ENCODE data around the gene INSRR. TPM values are rescaled to one million over a fixed set of nuclear protein-coding genes. Genes with fewer than 3 reads are reported as not detected.

Gene INSRR
- total and polyA plus RNA-seq, 3 experiments from 2014 or later, result 0.07 TPM; not detected in 2

- no peaks in the 10 kb centered on the region for H3K4me1 ChIP-seq (ENCODE audit: insufficient read depth, low read length)
- H3K36me3 ChIP-seq (ENCODE audit: insufficient read depth, low read length), result no peaks in the 10 kb centered on the region
- H3K4me3 Mint-ChIP-seq, result no peak overlapping the region
- H3K27me3 ChIP-seq (ENCODE audit: insufficient read depth, low read length, poor library complexity, severe bottlenecking), result no peaks in the 10 kb centered on the region
- H3K27ac ChIP-seq (ENCODE audit: low read depth, low read length), result no peak overlapping the region
- no peak overlapping the region for H3K27ac Mint-ChIP-seq
- no peaks in the 10 kb centered on the region for H3K36me3 Mint-ChIP-seq
- H3K9me3 Mint-ChIP-seq, result no peaks in the 10 kb centered on the region
- H3K4me1 Mint-ChIP-seq, result no peaks in the 10 kb centered on the region
- H3K4me3 ChIP-seq (ENCODE audit: low read length), result no peak overlapping the region
- peaks cover 10 to 47% of the 10 kb centered on the region in 2 donors for H3K27me3 Mint-ChIP-seq
- POLR2A ChIA-PET, result no interaction called here
- no peak for DNase-seq
- H3K9me3 ChIP-seq (ENCODE audit: low read length), result no peaks in the 10 kb centered on the region
- CTCF ChIA-PET, result interaction anchor here (2.8 kb wide), 1 partner anchor 13 kb away, joined by 10 read pairs; no protein-coding TSS in a partner anchor
Measured at GRCh38 chr1:156876281-156876680, 17.4 kb upstream of the INSRR start.

- ChIA-PET CTCF (interaction anchor here (0.6 to 2.8 kb wide), 2 partner anchors 14 to 58 kb away, joined by 3 to 10 read pairs; no protein-coding TSS in a partner anchor), POLR2A (no interaction called here)
Measured at GRCh38 chr1:156875341-156875615, 16.4 kb upstream of the INSRR start.

DNA sequence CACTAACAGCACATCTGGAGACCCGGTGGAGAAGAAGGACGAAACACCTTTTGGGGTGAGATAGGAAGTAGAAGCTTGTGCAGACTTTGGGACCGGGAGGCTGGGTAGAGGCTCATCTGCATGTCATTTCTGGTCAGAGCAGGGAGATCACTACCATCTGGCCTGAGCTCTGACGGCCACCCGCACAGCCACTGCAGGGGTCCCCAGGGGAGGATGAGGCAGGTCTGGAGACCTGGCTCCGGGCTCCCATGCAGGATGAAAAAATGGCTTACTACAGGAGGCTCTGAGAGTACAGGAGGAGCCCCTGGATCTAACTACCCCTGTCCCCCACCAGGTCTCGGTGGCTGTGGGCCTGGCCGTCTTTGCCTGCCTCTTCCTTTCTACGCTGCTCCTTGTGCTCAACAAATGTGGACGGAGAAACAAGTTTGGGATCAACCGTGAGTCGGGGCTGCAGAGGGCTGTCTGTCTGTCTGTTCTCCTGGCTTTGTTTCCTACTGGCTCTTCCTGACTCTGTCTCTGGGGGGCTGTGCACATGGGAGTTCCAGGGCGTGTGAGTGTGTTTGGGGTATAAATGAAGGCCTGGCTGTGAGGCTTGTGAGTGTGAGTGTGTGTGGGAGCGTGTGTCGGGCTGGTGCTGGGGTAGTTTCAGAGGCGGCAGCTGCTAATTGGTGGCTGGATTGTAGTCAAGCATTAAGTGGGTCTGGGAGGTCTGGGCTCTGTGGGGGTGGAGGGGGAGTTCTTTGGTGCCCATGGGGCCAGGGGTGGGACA is 15.8 kb upstream of the INSRR start:
- H3K27me3 Mint-ChIP-seq, result peaks cover 7 to 36% of the 10 kb centered on the region in 2 donors

More at GRCh38 chr1:156875341-156875615, 16.4 kb upstream of the INSRR start:
- no peaks in the 10 kb centered on the region for H3K4me1 ChIP-seq (ENCODE audit: insufficient read depth, low read length)
- Mint-ChIP-seq H3K9me3 (no peaks in the 10 kb centered on the region), H3K4me1 (no peaks in the 10 kb centered on the region), H3K27ac (no peak overlapping the region), H3K36me3 (no peaks in the 10 kb centered on the region), H3K4me3 (no peak overlapping the region), H3K27me3 (peaks cover 7 to 39% of the 10 kb centered on the region in 2 donors)
- no peaks in the 10 kb centered on the region for H3K9me3 ChIP-seq (ENCODE audit: low read length)
- DNase-seq, result no peak
- H3K4me3 ChIP-seq (ENCODE audit: low read length), result no peak overlapping the region
- H3K27ac ChIP-seq (ENCODE audit: low read depth, low read length), result no peak overlapping the region
- no peaks in the 10 kb centered on the region for H3K27me3 ChIP-seq (ENCODE audit: insufficient read depth, low read length, poor library complexity, severe bottlenecking)
- no peaks in the 10 kb centered on the region for H3K36me3 ChIP-seq (ENCODE audit: insufficient read depth, low read length)

DNA sequence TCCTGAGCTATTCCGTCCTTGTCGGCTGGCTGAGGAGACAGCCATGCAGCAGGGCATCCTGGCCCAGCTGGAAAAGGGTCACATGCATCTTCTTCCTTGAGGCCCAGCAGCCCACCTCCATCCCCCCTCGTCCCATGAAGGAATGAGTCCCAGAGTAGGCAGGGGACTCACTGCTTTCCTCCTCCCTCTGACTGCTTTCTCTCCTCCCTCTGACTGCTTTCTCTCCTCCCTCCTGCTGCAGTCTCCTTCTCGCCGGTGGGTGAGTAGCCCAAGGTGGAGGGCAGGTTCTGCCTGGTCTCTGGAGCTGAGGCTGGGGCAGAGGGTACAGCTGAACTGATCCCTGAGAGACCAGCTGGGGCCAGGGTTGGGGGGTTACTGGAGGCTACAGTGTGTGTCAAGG is 15.2 kb upstream of the INSRR start:
- DNase-seq, result no peak
- ChIA-PET CTCF (interaction anchor here (0.9 to 2.0 kb wide), 3 partner anchors 13 to 18 kb away, joined by 3 to 8 read pairs (median 4); partner anchors contain the start of genes INSRR and NTRK1), POLR2A (no interaction called here)
- Histone ChIP-seq H3K27me3 (ENCODE audit: insufficient read depth, low read length, poor library complexity, severe bottlenecking) (no peaks in the 10 kb centered on the region), H3K4me1 (ENCODE audit: insufficient read depth, low read length) (no peaks in the 10 kb centered on the region), H3K4me3 (ENCODE audit: low read length) (no peak overlapping the region), H3K9me3 (ENCODE audit: low read length) (no peaks in the 10 kb centered on the region), H3K36me3 (ENCODE audit: insufficient read depth, low read length) (no peaks in the 10 kb centered on the region), H3K27ac (ENCODE audit: low read depth, low read length) (no peak overlapping the region)
- no peak overlapping the region for H3K27ac Mint-ChIP-seq
- H3K36me3 Mint-ChIP-seq, result no peaks in the 10 kb centered on the region
- no peaks in the 10 kb centered on the region for H3K9me3 Mint-ChIP-seq
- no peaks in the 10 kb centered on the region for H3K4me1 Mint-ChIP-seq
- no peak overlapping the region for H3K4me3 Mint-ChIP-seq
- H3K27me3 Mint-ChIP-seq, result peaks cover 7 to 40% of the 10 kb centered on the region in 2 donors

More for the DNA sequence above, 15.8 kb upstream of the INSRR start:
- CTCF ChIA-PET, result interaction anchor here (0.6 to 2.8 kb wide), 3 partner anchors 15 to 57 kb away, joined by 3 to 10 read pairs (median 3); no protein-coding TSS in a partner anchor
- POLR2A ChIA-PET, result no interaction called here
- no peak for DNase-seq
- Histone ChIP-seq H3K36me3 (ENCODE audit: insufficient read depth, low read length) (no peaks in the 10 kb centered on the region), H3K4me1 (ENCODE audit: insufficient read depth, low read length) (no peaks in the 10 kb centered on the region), H3K27me3 (ENCODE audit: insufficient read depth, low read length, poor library complexity, severe bottlenecking) (no peaks in the 10 kb centered on the region), H3K9me3 (ENCODE audit: low read length) (no peaks in the 10 kb centered on the region), H3K4me3 (ENCODE audit: low read length) (no peak overlapping the region), H3K27ac (ENCODE audit: low read depth, low read length) (no peak overlapping the region)
- H3K36me3 Mint-ChIP-seq, result no peaks in the 10 kb centered on the region
- H3K9me3 Mint-ChIP-seq, result no peaks in the 10 kb centered on the region
- H3K4me3 Mint-ChIP-seq, result no peak overlapping the region
- H3K27ac Mint-ChIP-seq, result no peak overlapping the region
- H3K4me1 Mint-ChIP-seq, result no peaks in the 10 kb centered on the region

DNA sequence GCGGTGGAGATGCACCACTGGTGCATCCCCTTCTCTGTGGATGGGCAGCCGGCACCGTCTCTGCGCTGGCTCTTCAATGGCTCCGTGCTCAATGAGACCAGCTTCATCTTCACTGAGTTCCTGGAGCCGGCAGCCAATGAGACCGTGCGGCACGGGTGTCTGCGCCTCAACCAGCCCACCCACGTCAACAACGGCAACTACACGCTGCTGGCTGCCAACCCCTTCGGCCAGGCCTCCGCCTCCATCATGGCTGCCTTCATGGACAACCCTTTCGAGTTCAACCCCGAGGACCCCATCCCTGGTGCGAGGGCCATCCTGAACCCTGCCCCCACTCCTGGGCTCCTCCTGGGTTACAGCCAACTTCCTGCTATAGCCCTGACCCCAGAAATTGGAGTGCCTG is 14.7 kb upstream of the INSRR start:
- peaks cover 10 to 40% of the 10 kb centered on the region in 2 donors for H3K27me3 Mint-ChIP-seq
- ChIA-PET POLR2A (no interaction called here), CTCF (interaction anchor here (1.5 to 2.0 kb wide), 2 partner anchors 12 to 14 kb away, joined by 4 to 8 read pairs; partner anchors contain the start of genes INSRR and NTRK1)
- H3K36me3 Mint-ChIP-seq, result no peaks in the 10 kb centered on the region
- DNase-seq, result no peak
- H3K36me3 ChIP-seq (ENCODE audit: insufficient read depth, low read length), result no peaks in the 10 kb centered on the region
- H3K9me3 ChIP-seq (ENCODE audit: low read length), result no peaks in the 10 kb centered on the region
- no peak overlapping the region for H3K4me3 ChIP-seq (ENCODE audit: low read length)
- H3K27ac Mint-ChIP-seq, result no peak overlapping the region
- no peaks in the 10 kb centered on the region for H3K27me3 ChIP-seq (ENCODE audit: insufficient read depth, low read length, poor library complexity, severe bottlenecking)
- H3K9me3 Mint-ChIP-seq, result no peaks in the 10 kb centered on the region
- H3K4me3 Mint-ChIP-seq, result no peak overlapping the region
- H3K27ac ChIP-seq (ENCODE audit: low read depth, low read length), result no peak overlapping the region
- no peaks in the 10 kb centered on the region for H3K4me1 ChIP-seq (ENCODE audit: insufficient read depth, low read length)
- H3K4me1 Mint-ChIP-seq, result no peaks in the 10 kb centered on the region

DNA sequence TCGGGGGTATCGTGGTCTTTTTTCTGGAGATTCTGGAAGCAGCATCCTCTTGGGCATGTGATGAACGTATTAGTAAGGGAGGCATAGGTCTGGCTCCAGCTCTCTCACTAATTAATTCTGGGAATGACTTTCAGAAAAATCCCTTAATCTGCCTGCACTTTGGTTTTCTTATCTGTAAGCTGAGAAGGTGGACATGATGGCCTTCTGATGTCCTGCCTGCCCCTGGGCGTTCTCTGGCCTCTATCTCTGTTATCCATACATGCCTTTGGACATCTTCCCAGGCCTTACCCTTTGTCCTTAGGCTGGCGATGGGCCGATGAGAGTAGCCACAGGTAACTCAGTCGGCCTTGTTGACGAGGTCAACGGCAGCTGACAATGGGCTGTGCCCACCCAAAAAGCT is 10.5 kb upstream of the INSRR start:
- Histone ChIP-seq H3K4me1 (ENCODE audit: insufficient read depth, low read length) (peaks cover 7% of the 10 kb centered on the region), H3K27me3 (ENCODE audit: insufficient read depth, low read length, poor library complexity, severe bottlenecking) (peaks cover under 1% of the 10 kb centered on the region), H3K4me3 (ENCODE audit: low read length) (no peak overlapping the region), H3K36me3 (ENCODE audit: insufficient read depth, low read length) (no peaks in the 10 kb centered on the region), H3K27ac (ENCODE audit: low read depth, low read length) (no peak overlapping the region), H3K9me3 (ENCODE audit: low read length) (no peaks in the 10 kb centered on the region)
- Mint-ChIP-seq H3K36me3 (no peaks in the 10 kb centered on the region), H3K9me3 (no peaks in the 10 kb centered on the region), H3K27me3 (peaks cover 18 to 36% of the 10 kb centered on the region in 2 donors), H3K27ac (no peak overlapping the region), H3K4me3 (no peak overlapping the region), H3K4me1 (peaks cover 9 to 11% (median 9%) of the 10 kb centered on the region in 3 donors)
- CTCF ChIA-PET, result interaction anchor here (1.1 kb wide), 1 partner anchor 9 kb away, joined by 4 read pairs; the partner anchor contains the start of gene NTRK1
- DNase-seq, result no peak
- POLR2A ChIA-PET, result no interaction called here

- H3K36me3 ChIP-seq (ENCODE audit: insufficient read depth, low read length), result no peaks in the 10 kb centered on the region
- CTCF ChIA-PET, result interaction anchor here (0.9 to 1.7 kb wide), 3 partner anchors 8 to 71 kb away, joined by 3 to 4 read pairs (median 4); partner anchors contain the start of gene NTRK1
- Mint-ChIP-seq H3K27ac (peak overlapping the region in 1 of 8 donors; percentile 92), H3K36me3 (no peaks in the 10 kb centered on the region), H3K27me3 (peaks cover 28 to 38% of the 10 kb centered on the region in 2 donors), H3K4me1 (peaks cover 11 to 17% (median 13%) of the 10 kb centered on the region in 3 donors), H3K4me3 (no peak overlapping the region), H3K9me3 (no peaks in the 10 kb centered on the region)
- POLR2A ChIA-PET, result no interaction called here
- no peaks in the 10 kb centered on the region for H3K9me3 ChIP-seq (ENCODE audit: low read length)
- H3K4me3 ChIP-seq (ENCODE audit: low read length), result no peak overlapping the region
- DNase-seq, result no peak
- H3K27ac ChIP-seq (ENCODE audit: low read depth, low read length), result no peak overlapping the region
- peaks cover 7% of the 10 kb centered on the region for H3K4me1 ChIP-seq (ENCODE audit: insufficient read depth, low read length)
- H3K27me3 ChIP-seq (ENCODE audit: insufficient read depth, low read length, poor library complexity, severe bottlenecking), result peaks cover 11% of the 10 kb centered on the region
Measured at GRCh38 chr1:156868341-156868740, 9.4 kb upstream of the INSRR start.

GRCh38 chr1:156866249-156866909 is 7.5 kb upstream of the INSRR start:
- no peaks in the 10 kb centered on the region for H3K36me3 ChIP-seq (ENCODE audit: insufficient read depth, low read length)
- CTCF ChIA-PET, result no interaction called here
- H3K27ac Mint-ChIP-seq, result no peak overlapping the region
- H3K4me1 ChIP-seq (ENCODE audit: insufficient read depth, low read length), result peaks cover 9% of the 10 kb centered on the region
- POLR2A ChIA-PET, result no interaction called here
- H3K27me3 ChIP-seq (ENCODE audit: insufficient read depth, low read length, poor library complexity, severe bottlenecking), result peaks cover 28% of the 10 kb centered on the region
- no peaks in the 10 kb centered on the region for H3K9me3 Mint-ChIP-seq
- no peak for DNase-seq
- H3K4me3 Mint-ChIP-seq, result peak overlapping the region in 1 of 7 donors; percentile 44
- H3K27me3 Mint-ChIP-seq, result peaks cover 42 to 50% of the 10 kb centered on the region in 2 donors
- no peak overlapping the region for H3K27ac ChIP-seq (ENCODE audit: low read depth, low read length)
- no peak overlapping the region for H3K4me3 ChIP-seq (ENCODE audit: low read length)
- H3K9me3 ChIP-seq (ENCODE audit: low read length), result no peaks in the 10 kb centered on the region
- peaks cover 17 to 27% (median 18%) of the 10 kb centered on the region in 3 donors for H3K4me1 Mint-ChIP-seq
- no peaks in the 10 kb centered on the region for H3K36me3 Mint-ChIP-seq

Measured in CD8-positive, alpha-beta memory T cell (primary cell).